OCI-LY3 (cell line): ENCODE measurements around the gene KLHL3.

Experiments used
- H2AFZ ChIP-seq: fragments of 200-600, 300-600 bp; shearing (Covaris generic); 2 replicates; pipeline ENCODE4 v1.6.0; 2014; ENCODE audit warnings: antibody characterized with exemption, low read depth, low read length
- H3K27ac ChIP-seq: fragments of 200-600, 300-600 bp; sonication (generic); 2 replicates; pipeline ENCODE4 v1.5.1; 2014; ENCODE audit warnings: mild to moderate bottlenecking, low read length, moderate library complexity, mixed read lengths
- H3K27me3 ChIP-seq: fragments of 200-600, 300-600 bp; sonication (generic); 2 replicates; pipeline ENCODE4 v1.6.1; 2014; ENCODE audit warnings: low read depth, low read length, mixed read lengths
- H3K36me3 ChIP-seq: fragments of 200-600, 300-600 bp; sonication (generic); replicated peaks from 2 replicates; pipeline ENCODE3; 2014; ENCODE audit warnings: low read depth, low read length, mixed read lengths
- H3K4me1 ChIP-seq: fragments of 300-600, 200-600 bp; sonication (generic); 2 replicates; pipeline ENCODE4 v1.6.1; 2014; ENCODE audit warnings: low read length, mixed read lengths
- H3K4me2 ChIP-seq: fragments of 200-600, 300-600 bp; sonication (generic); 2 replicates; pipeline ENCODE4 v1.6.1; 2014; ENCODE audit warnings: low read length, mixed read lengths
- H3K4me3 ChIP-seq: fragments of 300-600, 200-600 bp; sonication (generic); 2 replicates; pipeline ENCODE4 v1.5.1; 2014; ENCODE audit warnings: antibody characterized with exemption, mild to moderate bottlenecking, low read length, moderate library complexity
- H3K79me2 ChIP-seq: fragments of 300-600, 200-600 bp; shearing (Covaris generic); 2 replicates; pipeline ENCODE4 v1.6.1; 2014; ENCODE audit warnings: mild to moderate bottlenecking, low read length, mixed read lengths
- H3K9ac ChIP-seq: fragments of 300-600, 200-600 bp; shearing (Covaris generic); 2 replicates; pipeline ENCODE4 v1.6.0; 2014; ENCODE audit warnings: mild to moderate bottlenecking, low read length, moderate library complexity
- H3K9me3 ChIP-seq: fragments of 200-600, 300-600 bp; shearing (Covaris generic); 2 replicates; pipeline ENCODE4 v1.6.1; 2014; ENCODE audit warnings: low read length, mixed read lengths; ENCODE audit not compliant: insufficient read depth
- H4K20me1 ChIP-seq: fragments of 200-600, 300-600 bp; sonication (generic); 2 replicates; pipeline ENCODE4 v1.6.1; 2016; ENCODE audit warnings: low read length, mixed read lengths; ENCODE audit not compliant: insufficient read depth
- EZH2phosphoT487 ChIP-seq: fragments of 200-600 bp; shearing (Covaris generic); IDR thresholded peaks from 2 replicates; pipeline ENCODE4 v1.6.1; 2018; ENCODE audit warnings: antibody characterized with exemption, mixed run types, low read depth
- TF ChIP-seq, protein P1 (sequence below): fragments of 200-600, 300-600 bp; sonication (generic); IDR thresholded peaks from 2 replicates; pipeline ENCODE4 v1.5.1; 2014; ENCODE audit warnings: antibody characterized with exemption, low read length, low read depth

Gene KLHL3

GRCh38 chr5:137582218-137582617, 153.7 kb downstream of the KLHL3 start:
- Histone ChIP-seq H3K27ac (no peak overlapping the region), H3K79me2 (no peaks in the 10 kb centered on the region), H3K36me3 (no peaks in the 10 kb centered on the region), H3K4me1 (no peaks in the 10 kb centered on the region), H4K20me1 (no peaks in the 10 kb centered on the region), H2AFZ (no peak overlapping the region), H3K27me3 (peaks cover 12% of the 10 kb centered on the region; the same call in 1 of the 2 replicates), H3K9ac (no peak overlapping the region), H3K4me3 (no peak overlapping the region), H3K9me3 (no peaks in the 10 kb centered on the region), H3K4me2 (no peak overlapping the region)
- TF ChIP-seq EZH2phosphoT487 = no peak
- TF ChIP-seq, protein P1, sequence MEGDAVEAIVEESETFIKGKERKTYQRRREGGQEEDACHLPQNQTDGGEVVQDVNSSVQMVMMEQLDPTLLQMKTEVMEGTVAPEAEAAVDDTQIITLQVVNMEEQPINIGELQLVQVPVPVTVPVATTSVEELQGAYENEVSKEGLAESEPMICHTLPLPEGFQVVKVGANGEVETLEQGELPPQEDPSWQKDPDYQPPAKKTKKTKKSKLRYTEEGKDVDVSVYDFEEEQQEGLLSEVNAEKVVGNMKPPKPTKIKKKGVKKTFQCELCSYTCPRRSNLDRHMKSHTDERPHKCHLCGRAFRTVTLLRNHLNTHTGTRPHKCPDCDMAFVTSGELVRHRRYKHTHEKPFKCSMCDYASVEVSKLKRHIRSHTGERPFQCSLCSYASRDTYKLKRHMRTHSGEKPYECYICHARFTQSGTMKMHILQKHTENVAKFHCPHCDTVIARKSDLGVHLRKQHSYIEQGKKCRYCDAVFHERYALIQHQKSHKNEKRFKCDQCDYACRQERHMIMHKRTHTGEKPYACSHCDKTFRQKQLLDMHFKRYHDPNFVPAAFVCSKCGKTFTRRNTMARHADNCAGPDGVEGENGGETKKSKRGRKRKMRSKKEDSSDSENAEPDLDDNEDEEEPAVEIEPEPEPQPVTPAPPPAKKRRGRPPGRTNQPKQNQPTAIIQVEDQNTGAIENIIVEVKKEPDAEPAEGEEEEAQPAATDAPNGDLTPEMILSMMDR = no peak

DNA sequence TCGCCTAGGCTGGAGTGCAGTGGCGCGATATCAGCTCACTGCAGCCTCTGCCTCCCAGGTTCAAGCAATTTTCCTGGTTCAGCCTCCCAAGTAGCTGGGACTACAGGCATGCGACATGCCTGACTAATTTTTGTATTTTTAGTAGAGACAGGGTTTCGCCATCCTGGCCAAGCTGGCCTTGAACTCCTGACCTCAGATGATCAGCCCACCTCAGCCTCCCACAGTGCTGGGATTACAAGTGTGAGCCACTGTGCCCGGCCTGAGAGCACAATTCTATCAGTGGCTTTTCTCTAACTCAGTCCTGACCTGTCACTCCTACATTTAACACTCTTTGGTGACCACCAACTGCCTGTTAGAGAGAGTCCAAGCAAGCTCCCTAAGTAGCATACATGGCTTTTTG, 154.1 kb downstream of the KLHL3 start:
- H3K27ac ChIP-seq = no peak overlapping the region
- no peaks in the 10 kb centered on the region for H3K36me3 ChIP-seq
- no peaks in the 10 kb centered on the region for H3K9me3 ChIP-seq
- peaks cover 12% of the 10 kb centered on the region; the same call in 1 of the 2 replicates for H3K27me3 ChIP-seq
- no peak overlapping the region for H2AFZ ChIP-seq
- H3K4me2 ChIP-seq = no peak overlapping the region
- H3K79me2 ChIP-seq = no peaks in the 10 kb centered on the region
- H3K4me3 ChIP-seq = no peak overlapping the region
- TF ChIP-seq, protein P1 = no peak
- TF ChIP-seq EZH2phosphoT487 = no peak
- no peak overlapping the region for H3K9ac ChIP-seq
- no peaks in the 10 kb centered on the region for H4K20me1 ChIP-seq
- H3K4me1 ChIP-seq = no peaks in the 10 kb centered on the region

- Histone ChIP-seq H4K20me1 (no peaks in the 10 kb centered on the region), H3K27me3 (0 out of 2 replicates have a peak, but pooled peaks cover 2% of the 10 kb centered on the region), H3K27ac (no peak overlapping the region), H3K4me1 (no peaks in the 10 kb centered on the region), H3K4me2 (no peak overlapping the region), H3K36me3 (no peaks in the 10 kb centered on the region), H2AFZ (no peak overlapping the region), H3K4me3 (no peak overlapping the region), H3K79me2 (no peaks in the 10 kb centered on the region), H3K9me3 (no peaks in the 10 kb centered on the region), H3K9ac (no peak overlapping the region)
- no peak for TF ChIP-seq EZH2phosphoT487
- TF ChIP-seq, protein P1 = peak; percentile 30
Measured at GRCh38 chr5:137580030-137580429, 155.9 kb downstream of the KLHL3 start.

DNA sequence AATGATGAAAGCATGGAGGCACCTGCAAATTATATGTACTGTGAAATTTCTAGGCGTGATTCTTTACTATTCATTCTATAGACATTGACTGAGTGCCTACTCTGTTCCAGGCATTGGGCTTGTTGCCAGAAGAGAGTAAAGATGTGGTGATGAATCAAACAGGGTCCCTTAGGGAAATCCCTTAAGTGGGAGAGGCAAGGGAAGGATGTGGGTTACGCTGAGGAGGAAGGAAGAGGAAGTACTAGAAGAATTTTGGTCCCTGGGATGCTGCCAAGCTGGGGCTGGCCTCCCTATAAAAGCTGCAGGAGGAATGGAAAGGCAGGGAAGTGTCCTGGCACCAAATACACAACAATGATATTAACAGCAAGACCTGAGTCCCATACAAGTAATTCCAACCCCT, 160.0 kb downstream of the KLHL3 start:
- TF ChIP-seq, protein P1 = no peak
- no peak for TF ChIP-seq EZH2phosphoT487
- no peaks in the 10 kb centered on the region for H4K20me1 ChIP-seq
- no peaks in the 10 kb centered on the region for H3K36me3 ChIP-seq
- H3K27me3 ChIP-seq = no peaks in the 10 kb centered on the region
- H3K4me2 ChIP-seq = no peak overlapping the region
- H3K4me1 ChIP-seq = no peaks in the 10 kb centered on the region
- no peak overlapping the region for H3K4me3 ChIP-seq
- no peak overlapping the region for H3K9ac ChIP-seq
- no peaks in the 10 kb centered on the region for H3K79me2 ChIP-seq
- H3K27ac ChIP-seq = no peak overlapping the region
- no peaks in the 10 kb centered on the region for H3K9me3 ChIP-seq
- no peak overlapping the region for H2AFZ ChIP-seq
